Ureter (tissue), 1 donor: ENCODE measurements around the gene WASHC4. TPM values are rescaled to one million over a fixed set of nuclear protein-coding genes. Genes with fewer than 3 reads are reported as not detected.

ENCODE experiments used
- DNase-seq: peaks from one replicate; pipeline ENCODE4 v3.0.0-alpha.2; 2020; ENCODE audit warnings: low spot score
- total RNA-seq: library from RNA; stranded (reverse); gene quantifications from one replicate; pipeline ENCODE4 v1.2.4, GENCODE V29; 2023
- donor health status: DM: yes; HTN: yes; CAD: no.

WASHC4 gene
- total RNA-seq, 1 donor from 2014 or later: 54.4 TPM

DNA sequence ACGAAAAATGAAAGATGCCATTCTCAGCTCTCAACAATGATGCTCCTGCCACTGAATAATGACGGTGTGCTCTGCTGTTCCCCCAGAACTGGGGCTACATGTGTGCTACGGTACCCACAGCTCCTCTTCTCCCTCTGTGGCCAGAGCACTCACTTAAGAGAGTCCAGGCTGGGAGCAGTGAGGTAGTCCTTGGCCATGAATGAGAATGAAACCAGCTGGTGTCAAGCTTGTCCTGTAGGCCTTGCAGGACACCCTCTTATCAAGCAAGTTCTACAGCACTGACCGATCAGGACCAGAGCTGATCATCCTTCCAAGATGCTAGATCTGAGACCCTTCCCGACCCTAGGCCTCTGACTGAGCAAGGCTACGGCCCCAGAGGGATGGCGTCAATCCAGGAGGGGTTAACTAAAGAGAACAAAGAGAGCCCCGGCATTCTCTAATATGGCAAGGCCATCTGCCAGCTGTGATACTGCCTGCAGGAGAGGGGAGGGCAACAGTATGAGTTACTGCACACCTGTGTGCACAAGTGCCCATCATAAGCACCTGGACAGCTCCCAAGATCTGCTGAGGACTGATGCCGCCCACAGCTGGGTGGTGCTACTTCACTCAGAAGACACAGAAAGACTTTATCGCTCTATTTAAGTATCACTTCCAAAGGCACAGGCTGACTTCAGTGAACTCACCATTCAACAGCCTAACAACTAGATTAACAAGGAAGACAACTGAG lies 98.0 kb downstream of the WASHC4 start:
- DNase-seq: no peak

DNA sequence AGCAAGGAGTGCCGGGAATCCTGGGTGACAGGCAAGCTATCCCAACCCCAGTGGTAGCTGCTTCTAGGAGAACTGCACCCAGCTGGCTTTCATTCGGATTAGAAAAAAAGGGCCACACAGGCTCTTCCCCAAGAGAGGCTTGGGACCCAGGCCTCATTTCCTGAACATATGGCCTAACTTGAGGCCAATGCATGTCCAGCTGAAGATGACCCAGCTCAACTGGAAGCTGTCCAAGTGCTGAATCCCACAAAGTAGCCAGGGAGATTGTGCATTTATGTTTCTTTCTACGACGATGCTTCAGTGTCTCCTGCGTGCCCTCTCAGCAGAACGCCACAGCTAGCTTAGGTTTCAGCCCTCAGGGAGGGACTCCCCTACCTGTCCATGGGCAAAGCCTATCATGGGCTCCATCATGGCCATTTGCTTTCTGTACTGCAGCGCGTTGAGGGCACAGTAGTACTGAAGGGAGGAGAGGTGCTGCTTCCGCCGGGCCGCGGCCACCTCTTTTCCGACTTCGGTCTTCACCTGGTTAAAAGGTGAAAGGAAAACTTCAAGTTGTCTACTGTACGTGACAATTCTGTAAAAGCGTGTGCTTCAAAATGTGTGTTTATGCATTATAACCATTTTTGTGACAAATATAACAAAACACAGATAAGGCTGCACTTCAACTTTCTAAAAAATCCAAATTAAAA lies 99.3 kb downstream of the WASHC4 start:
- no peak for DNase-seq

DNA sequence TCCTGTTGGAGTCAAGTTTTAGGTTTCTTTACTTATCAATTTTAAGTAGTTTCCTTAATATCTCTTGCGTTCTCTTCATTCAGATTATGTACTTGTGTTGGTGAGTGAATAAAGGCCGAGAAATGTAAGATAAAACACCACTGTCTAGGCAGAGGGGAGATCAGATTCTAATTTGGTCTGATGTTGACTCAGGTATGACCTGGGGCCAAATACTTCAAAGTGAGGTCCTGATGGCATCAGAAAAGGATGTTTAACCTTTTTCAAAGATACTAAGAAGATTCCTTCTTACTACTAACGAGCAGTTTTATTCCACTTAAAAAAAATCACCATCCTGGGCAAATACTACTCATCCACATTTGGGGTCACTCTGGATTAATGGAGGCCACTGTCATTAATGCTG lies 101.6 kb downstream of the WASHC4 start:
- no peak for DNase-seq

DNA sequence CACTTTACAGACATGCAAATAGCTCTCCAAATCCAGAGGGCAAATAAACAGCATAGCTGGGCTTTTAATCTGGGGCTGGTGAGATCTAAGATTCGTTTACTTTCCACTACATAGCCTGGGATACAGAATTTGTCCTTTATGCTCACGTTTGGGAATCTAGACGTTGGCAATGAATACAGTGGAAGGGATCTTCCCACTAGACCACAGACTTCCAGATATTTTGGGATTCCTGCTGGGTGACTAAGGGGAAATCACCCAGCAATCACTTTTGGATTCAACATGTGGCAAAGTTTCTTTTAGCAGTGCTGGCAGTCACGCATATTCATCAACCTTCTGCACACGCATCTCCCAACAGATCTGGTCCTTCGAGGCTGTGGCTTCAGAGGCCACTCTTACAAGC lies 104.9 kb downstream of the WASHC4 start:
- DNase-seq: no peak

DNA sequence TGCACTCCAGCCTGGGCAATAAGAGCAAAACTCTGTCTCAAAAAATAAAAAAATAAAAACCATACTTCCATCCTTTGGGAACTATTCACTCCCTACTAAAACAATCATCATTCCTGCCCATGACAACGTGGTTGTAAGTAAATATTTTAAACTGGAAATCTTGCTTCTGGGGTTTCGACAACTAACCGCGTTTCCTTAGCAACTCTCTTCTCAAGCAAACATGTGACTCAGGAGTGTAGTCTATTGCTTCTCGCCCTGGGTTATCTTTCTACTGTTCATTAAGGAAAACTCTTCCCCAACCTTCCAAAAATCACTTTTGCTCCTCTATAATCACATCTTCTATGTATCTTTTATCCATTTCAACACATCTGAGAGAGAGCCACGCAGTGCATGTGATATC lies 106.6 kb downstream of the WASHC4 start:
- DNase-seq: no peak

DNA sequence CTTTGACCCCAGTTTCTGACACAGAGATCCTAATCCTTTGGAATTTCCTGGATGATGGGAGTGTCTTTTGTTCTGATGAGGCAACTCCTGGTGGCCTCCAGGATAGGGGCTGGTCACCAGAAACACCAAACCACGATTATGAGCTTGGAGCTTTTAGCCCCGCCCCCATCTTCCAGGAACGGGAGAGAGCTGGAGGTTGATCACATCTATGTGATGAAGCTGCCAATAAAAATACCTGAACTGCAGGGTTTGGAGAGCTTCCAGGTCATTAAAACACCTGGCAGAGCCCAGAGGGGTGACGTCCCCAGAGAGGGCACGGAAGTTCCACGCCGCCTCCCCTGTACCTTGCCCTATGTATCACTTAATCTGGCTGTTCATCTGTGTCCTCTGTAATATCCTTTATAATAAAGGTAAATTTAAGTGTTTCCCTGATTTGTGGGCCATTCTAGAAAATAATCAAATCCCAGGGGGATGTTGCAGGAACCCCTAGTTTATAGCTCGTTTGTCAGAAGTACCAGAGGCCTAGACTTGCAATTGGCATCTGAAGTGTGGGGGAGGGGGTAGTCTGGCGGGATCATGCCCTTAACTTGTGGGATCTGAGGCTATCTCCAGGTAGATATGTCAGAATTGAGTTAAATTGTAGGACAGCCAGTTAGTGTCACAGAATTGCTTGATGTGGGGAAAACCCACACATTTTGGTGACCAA lies 107.3 kb downstream of the WASHC4 start:
- DNase-seq: peak; percentile 59

DNA sequence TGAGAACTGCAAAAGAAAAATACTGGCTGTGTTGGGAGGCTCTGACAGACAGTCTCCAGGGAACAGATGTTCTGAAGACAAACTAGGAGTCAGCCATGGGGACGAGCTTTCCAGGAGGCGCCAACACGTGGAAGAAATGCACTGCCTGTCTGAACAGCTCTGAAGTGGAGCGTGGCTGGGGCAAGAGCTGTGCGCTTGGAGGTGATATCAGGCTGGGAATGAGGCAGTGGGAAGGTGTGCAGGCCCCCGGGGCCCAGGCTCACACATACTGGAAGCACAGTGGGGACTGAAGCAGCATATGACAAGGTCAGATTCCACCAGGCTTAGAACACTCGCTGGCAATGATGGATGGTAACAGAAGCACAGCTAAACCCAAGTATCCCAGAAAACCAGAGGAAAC lies 110.9 kb downstream of the WASHC4 start:
- no peak for DNase-seq

Other genes starting within 250 kb of the WASHC4 start
- gene SLC41A2, start 149.4 kb upstream of the WASHC4 start, total RNA-seq: 7.8 TPM
- gene NOPCHAP1, start 121.4 kb upstream of the WASHC4 start, total RNA-seq: 15.4 TPM
- 19.1 TPM for gene ALDH1L2, start 23.3 kb upstream of the WASHC4 start, total RNA-seq
- gene APPL2, start 128.4 kb downstream of the WASHC4 start, total RNA-seq: 36.5 TPM
- 31.3 TPM for gene C12orf75, start 223.0 kb downstream of the WASHC4 start, total RNA-seq